A549 (cell line): ENCODE results near the gene CHST7.

Experiments used
- CBX8 ChIP-seq: fragments of 200-600 bp; sonication (generic); IDR thresholded peaks from 2 replicates; pipeline ENCODE4 v1.6.1; 2016
- EP300 ChIP-seq, 2 experiments: fragments of >200 bp; sonication (Bioruptor Twin); formaldehyde crosslinking; IDR thresholded peaks; 2 replicates in 1 of 2; 3 replicates in 1 of 2; pipeline ENCODE4 v1.6.1; 2016 to 2017
- ESRRA ChIP-seq: fragments of 150-350 bp; IDR thresholded peaks from 2 replicates; pipeline ENCODE4 v1.6.1; 2014; ENCODE audit warnings: mild to moderate bottlenecking, low read length, borderline replicate concordance
- GATA3 ChIP-seq: IDR thresholded peaks from 2 replicates; pipeline ENCODE4 v1.6.1; 2012; ENCODE audit warnings: borderline replicate concordance
- JUNB ChIP-seq: fragments of >200 bp; sonication (Bioruptor Twin); formaldehyde crosslinking; IDR thresholded peaks from 2 replicates; pipeline ENCODE4 v1.6.1; 2016
- KDM5A ChIP-seq: fragments of 200-600 bp; sonication (generic); IDR thresholded peaks from 2 replicates; pipeline ENCODE4 v1.6.1; 2016; ENCODE audit warnings: antibody characterized with exemption, mild to moderate bottlenecking
- POLR2A ChIP-seq: IDR thresholded peaks from 2 replicates; pipeline ENCODE4 v1.6.1; 2012; ENCODE audit warnings: mild to moderate bottlenecking, low read length
- RFX5 ChIP-seq: fragments of 450-650 bp; IDR thresholded peaks from 2 replicates; pipeline ENCODE4 v1.7.1; 2014; ENCODE audit warnings: antibody characterized with exemption, mild to moderate bottlenecking, moderate library complexity
- SMC3 ChIP-seq: fragments of >200 bp; sonication (Bioruptor Twin); formaldehyde crosslinking; IDR thresholded peaks from 3 replicates; pipeline ENCODE4 v1.6.1; 2018; ENCODE audit warnings: inconsistent platforms
- TF ChIP-seq, protein P1 (sequence below): fragments of 150-350 bp; IDR thresholded peaks from 2 replicates; pipeline ENCODE4 v1.6.1; 2014; ENCODE audit warnings: low read depth, mild to moderate bottlenecking, low read length
- TF ChIP-seq, protein P2 (sequence below): fragments of >200 bp; sonication (Bioruptor Twin); formaldehyde crosslinking; IDR thresholded peaks from 3 replicates; pipeline ENCODE4 v1.5.1; 2016
- TF ChIP-seq, protein P3 (sequence below): fragments of 200-600 bp; sonication (generic); IDR thresholded peaks from 2 replicates; pipeline ENCODE4 v1.6.1; 2016; ENCODE audit warnings: antibody characterized with exemption, mild to moderate bottlenecking, moderate library complexity

DNA sequence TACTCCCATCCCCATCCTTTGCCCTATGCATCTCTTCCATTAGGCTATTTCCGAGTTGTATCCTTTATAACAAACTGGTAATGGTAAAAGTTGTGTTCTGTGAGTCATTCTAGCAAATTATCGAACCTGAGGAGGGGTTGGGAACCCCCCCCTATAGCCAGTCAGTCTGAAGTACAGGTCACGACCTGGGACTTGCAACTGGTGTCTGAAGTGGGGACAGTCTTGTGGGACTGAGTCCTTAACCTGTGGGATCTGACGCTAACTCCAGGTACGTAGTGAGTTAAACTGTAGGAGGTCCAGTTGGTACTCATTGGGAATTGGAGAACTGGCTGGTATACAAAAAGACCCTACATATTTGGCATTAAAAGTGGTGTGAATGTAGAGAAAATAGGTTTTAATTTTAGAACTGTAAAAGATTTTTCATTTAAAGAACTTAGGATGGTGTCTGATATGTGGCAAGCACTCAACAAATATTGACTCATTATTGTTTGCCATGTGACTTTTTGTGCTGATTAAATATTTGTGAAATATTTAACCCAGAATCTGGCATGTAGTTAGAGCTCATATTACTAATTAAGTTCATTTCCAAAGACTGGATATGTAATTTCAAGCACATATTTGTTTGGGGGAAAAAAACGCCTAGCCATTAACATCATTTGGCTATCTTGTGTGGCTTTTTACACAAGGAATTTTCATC, 50.7 kb downstream of the CHST7 start:
- TF ChIP-seq POLR2A = no peak
- TF ChIP-seq ESRRA = no peak
- no peak for TF ChIP-seq SMC3
- TF ChIP-seq KDM5A = no peak
- no peak for TF ChIP-seq RFX5
- TF ChIP-seq, protein P1, sequence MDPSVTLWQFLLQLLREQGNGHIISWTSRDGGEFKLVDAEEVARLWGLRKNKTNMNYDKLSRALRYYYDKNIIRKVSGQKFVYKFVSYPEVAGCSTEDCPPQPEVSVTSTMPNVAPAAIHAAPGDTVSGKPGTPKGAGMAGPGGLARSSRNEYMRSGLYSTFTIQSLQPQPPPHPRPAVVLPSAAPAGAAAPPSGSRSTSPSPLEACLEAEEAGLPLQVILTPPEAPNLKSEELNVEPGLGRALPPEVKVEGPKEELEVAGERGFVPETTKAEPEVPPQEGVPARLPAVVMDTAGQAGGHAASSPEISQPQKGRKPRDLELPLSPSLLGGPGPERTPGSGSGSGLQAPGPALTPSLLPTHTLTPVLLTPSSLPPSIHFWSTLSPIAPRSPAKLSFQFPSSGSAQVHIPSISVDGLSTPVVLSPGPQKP = no peak
- no peak for TF ChIP-seq GATA3
- TF ChIP-seq, protein P2, sequence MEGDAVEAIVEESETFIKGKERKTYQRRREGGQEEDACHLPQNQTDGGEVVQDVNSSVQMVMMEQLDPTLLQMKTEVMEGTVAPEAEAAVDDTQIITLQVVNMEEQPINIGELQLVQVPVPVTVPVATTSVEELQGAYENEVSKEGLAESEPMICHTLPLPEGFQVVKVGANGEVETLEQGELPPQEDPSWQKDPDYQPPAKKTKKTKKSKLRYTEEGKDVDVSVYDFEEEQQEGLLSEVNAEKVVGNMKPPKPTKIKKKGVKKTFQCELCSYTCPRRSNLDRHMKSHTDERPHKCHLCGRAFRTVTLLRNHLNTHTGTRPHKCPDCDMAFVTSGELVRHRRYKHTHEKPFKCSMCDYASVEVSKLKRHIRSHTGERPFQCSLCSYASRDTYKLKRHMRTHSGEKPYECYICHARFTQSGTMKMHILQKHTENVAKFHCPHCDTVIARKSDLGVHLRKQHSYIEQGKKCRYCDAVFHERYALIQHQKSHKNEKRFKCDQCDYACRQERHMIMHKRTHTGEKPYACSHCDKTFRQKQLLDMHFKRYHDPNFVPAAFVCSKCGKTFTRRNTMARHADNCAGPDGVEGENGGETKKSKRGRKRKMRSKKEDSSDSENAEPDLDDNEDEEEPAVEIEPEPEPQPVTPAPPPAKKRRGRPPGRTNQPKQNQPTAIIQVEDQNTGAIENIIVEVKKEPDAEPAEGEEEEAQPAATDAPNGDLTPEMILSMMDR = no peak
- no peak for TF ChIP-seq CBX8
- TF ChIP-seq EP300 (IDR thresholded peaks at IDR 0.05) = no peak
- TF ChIP-seq, protein P3, sequence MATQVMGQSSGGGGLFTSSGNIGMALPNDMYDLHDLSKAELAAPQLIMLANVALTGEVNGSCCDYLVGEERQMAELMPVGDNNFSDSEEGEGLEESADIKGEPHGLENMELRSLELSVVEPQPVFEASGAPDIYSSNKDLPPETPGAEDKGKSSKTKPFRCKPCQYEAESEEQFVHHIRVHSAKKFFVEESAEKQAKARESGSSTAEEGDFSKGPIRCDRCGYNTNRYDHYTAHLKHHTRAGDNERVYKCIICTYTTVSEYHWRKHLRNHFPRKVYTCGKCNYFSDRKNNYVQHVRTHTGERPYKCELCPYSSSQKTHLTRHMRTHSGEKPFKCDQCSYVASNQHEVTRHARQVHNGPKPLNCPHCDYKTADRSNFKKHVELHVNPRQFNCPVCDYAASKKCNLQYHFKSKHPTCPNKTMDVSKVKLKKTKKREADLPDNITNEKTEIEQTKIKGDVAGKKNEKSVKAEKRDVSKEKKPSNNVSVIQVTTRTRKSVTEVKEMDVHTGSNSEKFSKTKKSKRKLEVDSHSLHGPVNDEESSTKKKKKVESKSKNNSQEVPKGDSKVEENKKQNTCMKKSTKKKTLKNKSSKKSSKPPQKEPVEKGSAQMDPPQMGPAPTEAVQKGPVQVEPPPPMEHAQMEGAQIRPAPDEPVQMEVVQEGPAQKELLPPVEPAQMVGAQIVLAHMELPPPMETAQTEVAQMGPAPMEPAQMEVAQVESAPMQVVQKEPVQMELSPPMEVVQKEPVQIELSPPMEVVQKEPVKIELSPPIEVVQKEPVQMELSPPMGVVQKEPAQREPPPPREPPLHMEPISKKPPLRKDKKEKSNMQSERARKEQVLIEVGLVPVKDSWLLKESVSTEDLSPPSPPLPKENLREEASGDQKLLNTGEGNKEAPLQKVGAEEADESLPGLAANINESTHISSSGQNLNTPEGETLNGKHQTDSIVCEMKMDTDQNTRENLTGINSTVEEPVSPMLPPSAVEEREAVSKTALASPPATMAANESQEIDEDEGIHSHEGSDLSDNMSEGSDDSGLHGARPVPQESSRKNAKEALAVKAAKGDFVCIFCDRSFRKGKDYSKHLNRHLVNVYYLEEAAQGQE = no peak
- no peak for TF ChIP-seq JUNB
